Body of pancreas (tissue), 4 donors: ENCODE results near the gene PATZ1. TPM values are rescaled to one million over a fixed set of nuclear protein-coding genes. Genes with fewer than 3 reads are reported as not detected.

ENCODE experiments used
- ATAC-seq: fragments of 150-250 bp; one replicate; pipeline ENCODE4 v1.9.1; 2016
- DNase-seq, 4 donors: peaks; one replicate each; pipeline ENCODE4 v3.0.0-alpha.2; 2019
- H3K27ac ChIP-seq, 4 donors: fragments of 200-600 bp; sonication (generic); 1 replicate in 3 of 4; 2 replicates in 1 of 4; pipeline versions ENCODE4 v1.5.1 to v1.6.1; 2016 to 2019; ENCODE audit warnings: mild to moderate bottlenecking in 1 of 4, mixed read lengths in 1 of 4, moderate library complexity in 1 of 4
- H3K27me3 ChIP-seq, 2 donors: fragments of 200-600 bp; sonication (generic); one replicate each; pipeline ENCODE4 v1.6.0; 2016; ENCODE audit warnings: mild to moderate bottlenecking in 1 of 2
- H3K36me3 ChIP-seq, 2 donors: fragments of 200-600 bp; sonication (generic); replicated peaks in 1 of 2; 2 replicates each; pipeline ENCODE4 v1.5.1; 2016; ENCODE audit warnings: low read depth in 2 of 2; ENCODE audit not compliant: insufficient read depth in 1 of 2
- H3K4me1 ChIP-seq: fragments of 200-600 bp; sonication (generic); one replicate; pipeline ENCODE4 v1.6.0; 2016
- H3K4me3 ChIP-seq, 2 donors: fragments of 200-600 bp; sonication (generic); 1 replicate in 1 of 2; 2 replicates in 1 of 2; pipeline ENCODE4 v1.5.1; 2016 to 2019
- H3K9me3 ChIP-seq, 3 donors: fragments of 200-600 bp; sonication (generic); 1 replicate in 2 of 3; 2 replicates in 1 of 3; pipeline ENCODE4 v1.5.1; 2016
- POLR2A ChIP-seq, 3 donors: fragments of 450-650 bp; IDR thresholded peaks; one replicate each; pipeline ENCODE4 v1.6.1; 2016; ENCODE audit warnings: antibody characterized with exemption in 3 of 3, mild to moderate bottlenecking in 2 of 3
- WGBS, 2 donors: methylation state at CpG; one replicate each; pipeline ENCODE4 v1.1.5; 2017; 5-methylcytosine and 5-hydroxymethylcytosine counted together
- intact Hi-C: fragments of 100-400 bp; cut with DNase I; formaldehyde crosslinking; loops from one replicate; pipeline ENCODE4 v1.15.1; 2023
- total RNA-seq, 2 donors: library from RNA; depleted of rRNA; stranded (reverse); fragments of >200 nt; gene quantifications; one replicate each; pipeline ENCODE4 v1.1.0, GENCODE V29; 2016
- TF ChIP-seq, protein P1 (sequence below), 7 experiments: fragments of 450-650 bp in 4 of 7; fragments of 200-600 bp in 3 of 7; sonication (generic) in 3 of 7; IDR thresholded peaks; one replicate each; pipeline ENCODE4 v1.5.1; 2016 to 2019; ENCODE audit warnings: antibody characterized with exemption in 7 of 7

Gene PATZ1
- total RNA-seq, 2 donors from 2014 or later, result 24.1 to 25.1 TPM

DNA sequence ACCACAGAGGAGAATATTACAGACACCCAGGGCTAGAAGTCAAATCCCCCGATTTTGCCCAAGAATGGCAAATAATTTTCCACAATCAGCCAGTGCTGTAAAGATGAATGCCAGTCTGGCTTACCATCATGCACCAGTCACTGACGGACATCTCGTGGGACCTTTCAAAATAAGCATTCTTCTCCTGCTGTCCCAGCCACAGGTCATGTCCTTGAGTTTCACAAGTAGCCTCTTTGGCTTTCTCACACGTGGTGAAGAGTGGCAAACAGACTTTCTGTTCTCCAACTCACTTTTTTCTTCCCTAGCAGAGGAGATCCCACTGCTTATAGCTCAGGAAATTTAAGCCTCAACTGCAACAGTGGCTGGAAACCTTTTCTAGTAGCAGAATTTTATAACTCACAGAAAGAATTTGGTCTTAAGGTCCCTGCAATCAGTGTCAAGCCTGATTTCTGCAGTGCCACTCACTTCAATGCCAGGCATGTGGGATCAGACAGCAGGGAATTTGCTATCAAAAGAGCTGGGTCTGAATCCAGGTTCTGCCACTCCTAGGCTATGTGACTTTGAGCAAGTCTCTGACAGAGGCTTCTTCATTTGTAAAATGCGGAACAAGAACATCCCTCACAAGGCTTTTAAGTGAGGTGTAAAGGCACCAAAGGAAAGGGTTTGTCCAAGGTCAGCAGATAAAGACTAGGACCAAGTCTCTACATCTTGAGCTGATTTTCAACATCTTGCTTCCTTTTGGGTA lies 57.5 kb downstream of the PATZ1 start:
- H3K36me3 ChIP-seq, result no peaks in the 10 kb centered on the region

DNA sequence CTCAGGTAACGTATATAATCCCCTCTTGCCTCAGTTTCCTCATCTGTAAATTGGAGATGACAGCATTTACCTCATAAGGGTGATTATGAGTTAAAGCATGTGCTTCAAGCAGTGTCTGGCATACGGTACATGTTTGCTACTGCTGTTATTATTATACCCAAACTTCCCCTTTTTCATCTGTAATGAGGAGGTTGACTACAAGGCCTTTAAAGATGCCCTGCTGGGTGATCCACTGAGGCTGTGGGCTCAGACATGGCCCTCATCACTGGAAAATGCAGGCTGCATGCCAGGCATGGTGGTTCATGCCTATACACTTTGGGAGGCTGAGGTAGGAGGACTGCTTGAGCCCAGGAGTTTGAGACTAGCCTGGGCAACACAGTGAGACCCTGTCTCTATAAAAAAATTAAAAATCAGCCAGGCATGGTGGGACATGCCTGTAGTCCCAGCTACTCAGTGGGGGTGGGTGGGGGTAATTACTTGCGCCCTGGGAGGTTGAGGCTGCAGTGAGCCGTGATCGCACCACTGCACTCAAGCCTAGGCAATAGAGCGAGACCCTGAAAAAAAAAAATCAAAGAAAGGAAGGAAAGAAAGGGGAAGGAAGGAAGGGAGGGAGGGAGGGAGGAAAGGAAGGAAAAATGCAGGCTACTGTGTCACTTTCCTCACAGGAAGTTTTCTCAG lies 58.2 kb downstream of the PATZ1 start:
- H3K27me3 ChIP-seq, result no peaks in the 10 kb centered on the region
- H3K9me3 ChIP-seq, result no peaks in the 10 kb centered on the region
- 90 to 93% methylated on average over 6 of the region's 6 CpGs for WGBS, 2 donors
- TF ChIP-seq, protein P1, sequence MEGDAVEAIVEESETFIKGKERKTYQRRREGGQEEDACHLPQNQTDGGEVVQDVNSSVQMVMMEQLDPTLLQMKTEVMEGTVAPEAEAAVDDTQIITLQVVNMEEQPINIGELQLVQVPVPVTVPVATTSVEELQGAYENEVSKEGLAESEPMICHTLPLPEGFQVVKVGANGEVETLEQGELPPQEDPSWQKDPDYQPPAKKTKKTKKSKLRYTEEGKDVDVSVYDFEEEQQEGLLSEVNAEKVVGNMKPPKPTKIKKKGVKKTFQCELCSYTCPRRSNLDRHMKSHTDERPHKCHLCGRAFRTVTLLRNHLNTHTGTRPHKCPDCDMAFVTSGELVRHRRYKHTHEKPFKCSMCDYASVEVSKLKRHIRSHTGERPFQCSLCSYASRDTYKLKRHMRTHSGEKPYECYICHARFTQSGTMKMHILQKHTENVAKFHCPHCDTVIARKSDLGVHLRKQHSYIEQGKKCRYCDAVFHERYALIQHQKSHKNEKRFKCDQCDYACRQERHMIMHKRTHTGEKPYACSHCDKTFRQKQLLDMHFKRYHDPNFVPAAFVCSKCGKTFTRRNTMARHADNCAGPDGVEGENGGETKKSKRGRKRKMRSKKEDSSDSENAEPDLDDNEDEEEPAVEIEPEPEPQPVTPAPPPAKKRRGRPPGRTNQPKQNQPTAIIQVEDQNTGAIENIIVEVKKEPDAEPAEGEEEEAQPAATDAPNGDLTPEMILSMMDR (IDR thresholded peaks at IDR 0.05), result no peak
- no peak for TF ChIP-seq POLR2A (IDR thresholded peaks at IDR 0.05)
- ATAC-seq (no peak), DNase-seq (no peak)
- H3K4me1 ChIP-seq, result peaks cover 26% of the 10 kb centered on the region
- H3K27ac ChIP-seq, result peak overlapping the region in 2 of 4 donors; percentile 4 to 95
- no peak overlapping the region for H3K4me3 ChIP-seq
- H3K36me3 ChIP-seq, result no peaks in the 10 kb centered on the region
- intact Hi-C loops, result no loop called here

More for the DNA sequence above, 57.5 kb downstream of the PATZ1 start:
- peak overlapping the region in 2 of 4 donors; percentile 92 to 95 for H3K27ac ChIP-seq
- no peak for DNase-seq
- H3K9me3 ChIP-seq, result no peaks in the 10 kb centered on the region
- H3K27me3 ChIP-seq, result no peaks in the 10 kb centered on the region
- H3K4me1 ChIP-seq, result peaks cover 30% of the 10 kb centered on the region
- intact Hi-C loops, result no loop called here
- H3K4me3 ChIP-seq, result no peak overlapping the region
- ATAC-seq, result no peak
- WGBS, 2 donors, result 56 to 61% methylated on average over 5 of the region's 5 CpGs
- TF ChIP-seq POLR2A (IDR thresholded peaks at IDR 0.05), result peak in 1 of 3 donors; percentile 10
- TF ChIP-seq, protein P1 (IDR thresholded peaks at IDR 0.05), result no peak

DNA sequence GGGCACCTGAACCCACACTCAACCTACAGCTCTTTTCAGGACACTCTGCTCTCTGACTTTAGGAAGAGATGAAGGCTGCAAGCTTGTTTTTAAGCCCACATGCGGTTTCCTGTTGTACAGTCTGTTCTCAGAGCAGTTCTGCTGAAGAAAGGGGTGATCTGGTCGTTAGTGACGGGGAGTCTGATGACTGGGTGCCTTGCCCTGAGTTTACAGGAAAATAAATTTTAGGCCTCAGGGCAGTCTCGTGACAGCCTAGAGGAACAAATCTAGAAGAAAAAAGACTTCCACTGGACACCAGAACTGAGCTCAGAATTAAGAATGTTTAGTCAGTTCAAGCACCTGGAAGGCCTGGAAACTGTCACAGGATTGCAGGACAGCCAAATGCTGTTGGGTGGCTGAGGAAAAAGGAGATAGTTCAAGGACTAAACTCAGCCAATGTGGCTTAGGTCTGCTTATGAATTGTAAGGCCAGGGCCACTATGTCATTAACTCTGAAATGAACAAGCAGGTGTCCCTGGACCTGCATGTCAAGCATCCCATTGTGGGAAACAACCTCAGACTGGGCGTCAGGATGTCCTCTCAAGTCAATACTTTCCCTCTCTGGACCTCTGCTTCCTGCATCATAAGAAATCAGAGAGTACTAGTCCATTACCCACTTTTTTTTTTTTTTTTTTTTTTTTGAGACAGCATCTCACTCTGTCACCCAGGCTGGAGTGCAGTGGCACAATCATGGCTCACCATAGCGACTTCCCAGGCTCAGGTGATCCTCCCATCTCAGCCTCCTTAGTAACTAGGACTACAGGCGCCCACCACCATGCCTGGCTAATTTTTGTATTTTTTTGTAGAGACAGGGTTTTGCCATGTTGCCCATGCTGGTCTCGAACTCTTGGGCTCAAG lies 59.5 kb downstream of the PATZ1 start:
- intact Hi-C loops, result no loop called here
- no peaks in the 10 kb centered on the region for H3K27me3 ChIP-seq
- 71 to 78% methylated on average over 8 of the region's 8 CpGs for WGBS, 2 donors
- H3K4me1 ChIP-seq, result peaks cover 19% of the 10 kb centered on the region
- no peaks in the 10 kb centered on the region for H3K9me3 ChIP-seq
- ATAC-seq (no peak), DNase-seq (peak in 1 of 4 donors; percentile 67)
- peaks cover 0 to 1% of the 10 kb centered on the region in 2 donors for H3K36me3 ChIP-seq
- no peak overlapping the region for H3K4me3 ChIP-seq
- TF ChIP-seq POLR2A (IDR thresholded peaks at IDR 0.05), result peak in 1 of 3 donors; percentile 30
- TF ChIP-seq, protein P1 (IDR thresholded peaks at IDR 0.05), result no peak
- H3K27ac ChIP-seq, result peak overlapping the region in 2 of 4 donors; percentile 18 to 95

DNA sequence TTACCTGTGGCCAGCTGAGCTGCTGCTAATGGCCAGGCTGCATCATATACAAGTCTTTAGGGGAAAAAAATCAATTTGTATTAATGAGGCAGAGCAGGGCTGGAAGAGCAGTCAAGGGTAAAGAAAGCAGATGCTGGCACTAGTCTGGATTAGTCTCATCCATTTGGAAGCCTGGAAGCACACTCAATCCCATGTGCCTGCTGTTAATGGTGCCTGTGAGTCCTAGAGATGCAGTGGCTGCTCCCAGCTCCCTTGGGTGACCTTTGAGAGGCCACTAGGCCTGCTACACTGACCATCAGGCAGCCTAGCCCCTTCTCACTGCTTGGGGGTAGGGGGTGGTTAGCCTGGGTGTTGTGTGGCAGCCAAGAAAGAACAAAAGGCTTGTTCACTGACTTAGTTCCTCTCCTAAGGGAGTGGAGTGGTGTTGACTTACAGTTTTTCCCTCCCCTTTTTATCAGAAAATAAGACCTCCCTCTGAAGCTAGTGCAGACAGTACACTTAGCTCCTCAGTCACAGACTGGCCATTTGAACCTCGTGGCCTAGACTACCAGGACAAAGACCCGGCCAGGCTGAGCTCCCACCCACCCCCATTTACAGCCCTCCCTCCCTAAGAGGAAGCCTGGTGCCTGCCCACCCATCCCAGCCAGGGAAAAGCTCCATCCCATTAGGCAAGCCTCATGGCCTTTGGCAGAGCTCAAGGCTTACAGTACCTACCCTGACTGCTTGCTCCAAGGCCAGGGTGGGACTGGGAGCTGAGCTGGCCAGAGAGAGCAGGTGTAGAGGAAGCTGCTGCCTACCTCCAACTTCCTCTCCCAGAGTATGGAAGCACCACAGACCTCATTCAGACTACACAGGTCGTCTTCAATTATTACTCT lies 61.6 kb downstream of the PATZ1 start:
- TF ChIP-seq POLR2A (IDR thresholded peaks at IDR 0.05), result no peak
- TF ChIP-seq, protein P1 (IDR thresholded peaks at IDR 0.05), result no peak
- Histone ChIP-seq H3K36me3 (peaks cover 0 to 1% of the 10 kb centered on the region in 2 donors), H3K4me3 (no peak overlapping the region), H3K27me3 (no peaks in the 10 kb centered on the region), H3K27ac (peak overlapping the region in 3 of 4 donors; percentile 5 to 46 (median 26)), H3K4me1 (peaks cover 4% of the 10 kb centered on the region), H3K9me3 (no peaks in the 10 kb centered on the region)
- no peak for ATAC-seq
- intact Hi-C loops, result no loop called here
- no peak for DNase-seq
- whole genome bisulfite sequencing, 2 donors, result 39 to 43% methylated on average over 3 of the region's 3 CpGs
